ENCODE results near the gene AK5.
A peak's percentile ranks its signal among the peaks of the same experiment; 100 is the strongest.

Gene AK5

DNA sequence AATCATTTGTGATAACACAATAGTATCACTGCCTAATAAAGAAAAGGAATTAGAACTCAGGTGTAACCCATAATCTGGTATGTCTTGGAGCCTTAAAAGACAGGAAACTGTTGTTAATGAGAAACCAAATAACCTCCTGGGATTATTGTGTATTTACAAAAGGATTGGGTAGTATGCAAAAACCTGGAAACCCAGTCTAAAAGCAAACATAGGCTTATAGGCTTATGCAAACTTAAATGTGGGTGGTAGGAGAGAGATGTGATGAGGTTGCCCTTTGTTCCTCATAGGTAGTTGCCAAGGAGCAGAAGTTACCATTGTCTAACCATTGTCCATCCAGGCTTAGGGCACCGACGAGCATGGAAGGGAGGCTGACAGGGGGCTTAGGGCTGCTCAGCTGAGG, 165.8 kb downstream of the AK5 start:
- no peak for DNase-seq (ENCODE audit: low spot score)

DNA sequence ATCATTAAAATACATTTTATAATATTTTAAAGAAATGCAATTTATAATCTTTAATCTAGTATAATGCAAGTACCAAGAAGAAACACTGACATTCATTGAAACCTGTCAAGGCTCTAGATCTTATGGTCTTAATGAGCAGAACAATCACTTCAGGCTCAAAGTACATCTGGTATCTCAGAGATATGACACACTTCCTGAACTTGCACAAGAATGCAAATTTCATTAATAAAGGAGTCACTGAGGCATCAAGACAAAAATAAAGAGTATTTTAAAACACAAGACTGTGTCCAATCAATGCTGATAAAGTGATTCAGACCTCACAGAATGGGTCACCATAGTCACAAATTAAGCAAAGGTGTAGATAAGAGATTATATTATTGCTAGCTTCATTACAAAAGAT, 178.1 kb downstream of the AK5 start:
- peak; percentile 44 for DNase-seq (ENCODE audit: low spot score)

DNA sequence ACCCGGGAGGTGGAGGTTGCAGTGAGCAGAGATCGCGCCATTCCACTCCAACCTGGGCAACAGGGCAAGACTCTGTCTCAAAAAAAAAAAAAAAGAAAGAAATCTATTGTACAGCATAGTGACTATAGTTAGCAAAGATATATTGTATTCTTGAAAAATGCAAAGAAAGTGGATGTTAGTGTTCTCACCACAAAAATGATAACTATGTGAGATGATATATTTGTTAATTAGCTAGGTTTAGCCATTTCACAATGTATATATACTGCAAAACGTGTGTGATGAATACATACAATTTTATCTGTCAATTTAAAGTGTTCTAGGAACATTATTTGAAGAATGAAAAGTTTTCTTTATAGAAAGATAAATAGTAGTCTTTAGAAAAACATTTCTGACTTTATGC, 179.9 kb downstream of the AK5 start:
- DNase-seq (ENCODE audit: low spot score): no peak

DNA sequence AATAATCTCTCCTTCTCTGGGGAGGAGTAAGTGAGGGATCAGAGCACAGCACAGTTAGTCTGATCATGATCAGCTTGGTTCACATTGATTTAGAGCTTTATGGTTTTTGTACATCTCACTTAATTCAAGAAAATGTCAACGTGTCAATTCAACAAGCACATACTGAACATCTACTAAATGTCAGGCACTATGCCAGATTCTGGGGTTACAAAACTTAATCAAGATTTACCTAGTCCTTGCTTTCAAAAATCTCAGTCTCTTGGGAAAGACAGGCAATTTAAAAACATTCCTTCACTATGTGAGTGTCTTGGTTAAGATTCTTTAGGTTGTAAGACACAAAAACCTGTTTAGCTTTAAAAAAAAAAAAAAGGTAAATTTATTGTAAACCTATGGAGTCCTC, 181.4 kb downstream of the AK5 start:
- DNase-seq (ENCODE audit: low spot score): no peak

DNA sequence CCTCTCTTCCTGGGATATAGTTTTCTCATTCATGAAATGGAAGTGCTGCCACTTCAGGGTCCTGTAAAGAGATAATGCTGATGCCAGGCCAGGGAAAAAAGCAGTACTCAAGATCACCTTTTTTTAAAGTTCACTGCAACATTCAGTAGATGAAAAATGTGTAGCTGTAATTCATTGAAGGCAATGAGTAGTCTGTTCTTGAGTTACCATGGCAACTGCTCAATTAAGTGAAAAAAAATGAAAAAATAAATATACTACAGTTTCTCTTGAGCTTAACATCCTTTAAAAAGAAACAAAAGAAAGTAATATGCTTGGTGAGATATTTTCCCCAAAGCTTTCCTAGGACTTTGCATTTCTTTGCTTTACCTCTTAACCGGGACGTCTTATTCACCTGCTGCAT, 183.3 kb downstream of the AK5 start:
- DNase-seq (ENCODE audit: low spot score): no peak

DNA sequence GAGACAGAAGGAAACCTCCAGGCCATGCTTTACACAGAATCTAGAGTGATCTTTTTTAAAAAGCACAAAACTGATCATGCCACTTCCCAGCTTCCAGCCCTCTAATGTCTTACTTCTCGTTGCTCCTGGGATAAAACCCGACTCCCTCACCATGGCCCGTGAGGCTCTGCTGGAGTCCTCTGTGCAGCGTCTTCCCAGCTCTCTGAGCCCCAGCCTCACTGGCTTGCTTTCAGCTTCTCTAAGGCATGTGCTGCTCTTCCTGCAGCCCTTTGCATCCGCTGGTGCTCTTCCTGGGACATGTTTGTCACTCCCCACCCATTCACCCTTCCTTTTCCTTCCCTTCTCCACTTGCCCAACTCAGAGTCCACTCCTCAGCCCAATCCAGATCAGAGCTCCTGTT, 184.1 kb downstream of the AK5 start:
- no peak for DNase-seq (ENCODE audit: low spot score)

- DNase-seq (ENCODE audit: low spot score): no peak
Observed at GRCh38 chr1:77467021-77467595, 185.3 kb downstream of the AK5 start.

DNA sequence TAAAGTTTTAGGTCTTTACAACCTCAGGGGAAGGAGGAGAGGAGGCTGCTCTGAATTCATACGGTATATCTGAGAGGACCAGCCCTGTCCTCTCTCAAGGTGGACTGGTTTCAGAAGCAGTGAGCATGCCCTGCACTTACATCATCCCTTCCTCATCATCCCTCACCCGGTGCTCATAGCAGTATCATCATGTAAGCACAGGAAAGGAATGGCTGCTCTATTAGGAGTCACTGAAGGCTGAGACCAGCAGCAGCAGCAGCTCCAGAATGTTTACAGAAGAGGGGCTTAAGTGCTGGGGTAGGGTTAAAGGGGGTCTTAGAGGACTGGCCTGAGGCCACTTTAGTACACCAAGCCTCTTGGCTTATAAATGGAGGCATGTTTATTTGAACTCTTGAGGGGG, 185.9 kb downstream of the AK5 start:
- DNase-seq (ENCODE audit: low spot score): no peak

DNA sequence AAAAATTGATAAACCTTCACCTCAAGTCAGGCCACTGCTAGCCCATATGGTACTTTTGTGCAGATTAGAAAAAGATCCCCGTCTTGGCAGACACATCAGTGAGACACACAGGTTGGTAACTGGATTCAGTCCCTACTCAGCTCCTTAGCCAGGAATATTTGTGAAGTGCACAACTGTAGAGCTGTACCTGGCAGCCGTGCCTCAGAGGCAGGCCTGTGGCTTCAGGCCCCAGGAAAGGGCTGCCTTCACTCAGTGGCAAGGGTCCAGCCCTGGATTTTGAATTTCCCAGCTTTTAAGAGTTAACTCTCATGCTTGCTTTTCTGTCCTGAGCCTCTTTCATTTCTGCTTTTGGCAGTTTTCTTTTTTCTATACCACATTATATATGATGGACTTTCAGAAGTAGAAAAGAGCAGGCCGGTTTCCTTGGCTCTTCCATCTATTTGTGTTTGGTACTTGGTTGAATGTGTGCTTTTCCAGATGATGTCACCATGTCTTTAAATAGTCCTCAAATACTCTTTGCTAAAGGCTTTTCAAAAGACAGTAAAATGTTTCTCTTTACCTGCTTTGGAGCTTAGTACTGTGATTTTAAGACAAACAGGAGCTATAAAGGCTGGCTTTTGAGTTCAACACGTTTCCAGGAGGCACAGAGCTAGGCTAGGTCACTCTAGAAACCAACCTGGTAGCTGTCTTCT, 186.6 kb downstream of the AK5 start:
- DNase-seq (ENCODE audit: low spot score): no peak

DNA sequence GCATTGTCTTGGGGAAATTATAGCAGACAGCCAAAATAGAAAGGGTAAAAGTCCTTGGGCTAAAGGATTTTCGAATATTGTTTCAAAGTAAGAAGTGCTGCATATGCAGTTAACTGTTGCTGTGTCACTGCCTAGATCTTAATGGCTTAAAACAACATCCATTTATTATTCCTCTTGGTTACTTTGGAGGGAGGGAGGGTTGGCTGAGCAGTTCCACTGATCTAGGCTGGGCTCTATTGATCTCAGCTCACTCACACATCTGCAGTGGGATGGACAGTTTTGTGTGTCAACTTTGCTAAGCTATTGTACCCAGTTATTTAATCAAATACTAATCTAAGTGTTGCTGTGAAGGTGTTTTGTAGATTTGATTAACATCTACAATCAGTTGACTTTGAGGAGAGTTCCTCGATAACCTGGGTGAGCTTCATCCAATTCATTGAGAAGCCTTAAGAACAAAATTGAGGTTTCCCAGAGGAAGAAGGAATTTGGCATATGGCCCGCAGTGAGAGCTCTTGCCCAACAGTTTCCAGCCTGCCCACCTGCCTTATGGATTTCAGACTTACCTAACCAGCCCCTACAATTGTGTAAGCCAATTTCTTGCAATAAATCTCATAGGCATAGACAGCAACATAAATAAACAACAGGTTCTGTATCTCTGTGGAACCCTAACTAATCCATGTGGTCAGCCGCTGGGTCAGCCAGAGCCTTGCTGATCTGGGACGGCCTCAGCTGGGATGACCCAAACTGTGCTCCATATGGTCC, 187.3 kb downstream of the AK5 start:
- DNase-seq (ENCODE audit: low spot score): no peak

DNA sequence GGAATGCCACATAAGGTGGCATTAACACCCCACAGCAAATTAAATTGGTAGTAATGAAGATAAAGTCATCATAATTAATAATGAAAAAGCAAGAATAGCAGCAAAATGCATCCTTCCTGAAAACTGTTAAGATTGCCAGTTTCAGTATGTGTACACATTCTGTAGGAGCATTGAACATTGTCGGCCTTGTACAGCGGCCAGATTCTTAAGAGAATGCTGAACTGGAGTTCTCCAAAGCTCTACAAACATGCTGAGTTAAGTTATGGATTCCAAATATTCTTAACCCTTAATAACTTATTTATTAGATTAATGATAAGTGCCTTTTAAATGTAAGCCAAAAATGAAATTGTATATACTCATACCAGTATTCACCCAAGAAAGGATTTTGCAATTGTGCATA, 189.9 kb downstream of the AK5 start:
- no peak for DNase-seq (ENCODE audit: low spot score)

DNA sequence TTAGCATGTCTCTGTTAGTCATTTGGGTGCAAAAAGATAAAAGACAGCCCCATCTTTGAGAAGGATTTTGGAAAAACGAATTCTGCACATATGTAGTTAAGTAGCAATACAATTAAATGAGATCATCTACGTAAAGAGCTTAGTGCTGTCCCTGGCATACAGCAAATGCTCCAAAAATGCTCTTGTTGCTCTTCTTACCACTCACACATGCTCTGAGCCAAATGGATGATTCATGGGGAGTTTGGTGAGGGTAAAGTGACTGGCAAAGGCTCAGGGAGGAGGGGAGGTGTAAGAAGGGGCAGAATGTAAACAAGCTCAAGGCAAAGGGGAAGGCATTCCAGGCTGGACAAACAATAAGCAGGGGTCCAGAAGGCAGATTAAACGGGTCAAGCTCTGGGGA, 191.9 kb downstream of the AK5 start:
- no peak for DNase-seq (ENCODE audit: low spot score)

DNA sequence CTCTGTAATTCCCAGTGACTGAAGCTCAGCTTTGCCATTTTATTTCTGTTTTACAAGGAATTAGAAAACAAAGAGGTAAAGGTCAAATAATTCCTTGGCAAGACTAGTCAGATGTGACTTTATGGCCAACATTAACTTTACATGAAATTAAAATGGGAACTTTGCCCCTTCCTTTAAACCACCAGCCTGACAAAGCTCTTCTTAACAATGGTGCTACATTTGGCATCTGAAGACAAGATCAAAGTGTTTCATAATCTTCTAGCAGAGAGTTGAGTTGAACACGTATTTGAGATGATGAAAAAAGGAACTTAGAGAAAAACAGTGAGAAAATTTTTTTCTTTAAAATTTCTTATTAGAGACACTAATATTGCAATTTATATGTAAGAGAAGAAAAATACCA, 193.8 kb downstream of the AK5 start:
- DNase-seq (ENCODE audit: low spot score): no peak

DNA sequence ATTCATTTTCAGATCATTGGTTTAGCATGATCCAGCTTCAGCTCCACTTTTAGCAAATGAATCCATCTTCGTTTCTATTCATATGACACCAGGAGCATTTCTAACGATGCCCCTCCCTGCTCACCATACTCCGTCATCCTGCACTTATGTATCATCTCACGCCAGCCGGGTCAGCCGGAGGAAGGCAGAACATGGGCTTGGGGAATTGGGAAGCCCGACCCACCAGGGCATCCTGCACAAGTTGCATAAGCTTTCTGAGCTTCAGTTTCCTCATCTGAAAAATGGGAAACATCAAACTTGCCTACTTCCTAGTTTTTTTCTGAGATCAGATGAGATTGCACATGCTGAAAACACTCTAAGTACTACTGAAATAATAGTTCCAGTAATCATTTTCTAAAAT, 194.7 kb downstream of the AK5 start:
- no peak for DNase-seq (ENCODE audit: low spot score)

DNA sequence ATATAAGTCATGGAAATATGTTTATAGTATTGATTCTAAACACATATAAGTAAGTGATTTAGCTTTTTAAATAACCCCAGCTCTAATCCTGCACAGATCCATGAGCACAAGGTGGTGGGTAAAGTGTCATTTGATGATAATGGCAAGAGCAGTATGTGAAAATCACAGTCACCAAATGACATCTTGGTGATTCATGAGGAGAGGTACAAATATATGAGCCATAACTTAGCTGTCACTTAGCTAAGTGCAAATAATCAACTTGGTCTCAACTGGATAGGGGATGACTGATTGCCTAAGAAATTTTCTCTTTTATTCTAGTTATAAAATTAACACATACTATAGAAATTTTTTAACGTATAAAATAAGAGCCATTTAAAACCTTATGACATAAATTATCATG, 202.5 kb downstream of the AK5 start:
- DNase-seq (ENCODE audit: low spot score): no peak

DNA sequence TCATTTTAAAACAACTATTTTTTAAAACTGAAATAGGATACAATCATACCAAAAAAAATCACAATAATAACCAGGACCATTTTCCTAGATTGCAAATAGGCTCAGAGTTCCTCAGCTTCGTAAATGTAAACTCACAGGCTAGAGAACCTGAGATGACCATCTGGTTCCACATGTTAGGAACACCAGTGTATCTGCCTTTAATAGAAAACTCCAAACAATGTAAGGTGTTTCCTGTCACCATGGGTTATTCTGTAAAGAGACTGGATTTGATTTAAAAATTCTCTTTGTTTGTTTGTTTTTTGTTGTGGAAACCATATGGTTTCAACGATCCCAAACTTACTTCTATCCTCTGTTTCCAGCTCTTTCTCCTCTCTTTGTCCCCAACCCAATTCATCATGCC, 203.1 kb downstream of the AK5 start:
- DNase-seq (ENCODE audit: low spot score): no peak

DNA sequence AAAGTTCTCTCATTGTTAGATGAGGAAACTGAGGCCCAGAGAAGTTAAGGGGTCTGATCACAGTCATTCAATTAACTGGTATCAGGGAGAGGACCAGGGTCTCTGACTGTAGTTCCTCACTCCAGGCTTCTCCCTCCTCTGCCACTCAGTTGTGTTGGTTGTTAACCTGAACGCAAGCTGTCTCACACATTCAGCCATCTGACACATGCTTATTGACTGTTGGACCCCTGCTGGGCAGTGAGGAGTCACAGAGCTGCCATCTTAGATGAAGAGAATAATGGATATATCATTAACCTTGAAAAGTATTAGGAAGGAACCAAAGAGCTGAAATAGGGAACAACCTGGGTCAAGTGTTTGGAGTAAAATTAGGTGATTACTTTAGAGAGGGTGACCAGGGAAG, 205.8 kb downstream of the AK5 start:
- DNase-seq (ENCODE audit: low spot score): no peak

- no peak for DNase-seq (ENCODE audit: low spot score)
Observed at GRCh38 chr1:77489910-77490309, 208.1 kb downstream of the AK5 start.

DNA sequence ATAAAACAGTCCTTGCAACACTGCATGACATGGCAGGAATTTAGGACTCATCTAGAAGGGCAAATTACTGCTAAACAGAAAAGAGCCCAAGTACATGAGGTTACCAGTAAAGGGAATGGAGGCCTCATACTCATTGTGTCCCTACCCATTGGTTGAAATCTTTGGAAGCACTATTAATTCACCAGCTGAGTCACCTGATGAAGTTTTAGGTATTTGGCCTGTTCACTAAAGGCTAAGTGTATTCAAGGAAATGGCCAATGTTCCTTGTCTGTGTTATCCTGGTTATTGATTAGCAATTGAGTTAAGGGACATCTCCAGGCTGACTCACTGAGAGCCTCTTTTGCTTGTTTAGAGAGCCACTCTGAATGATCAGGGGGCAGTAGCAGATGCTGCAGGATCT, 212.2 kb downstream of the AK5 start:
- no peak for DNase-seq (ENCODE audit: low spot score)

DNA sequence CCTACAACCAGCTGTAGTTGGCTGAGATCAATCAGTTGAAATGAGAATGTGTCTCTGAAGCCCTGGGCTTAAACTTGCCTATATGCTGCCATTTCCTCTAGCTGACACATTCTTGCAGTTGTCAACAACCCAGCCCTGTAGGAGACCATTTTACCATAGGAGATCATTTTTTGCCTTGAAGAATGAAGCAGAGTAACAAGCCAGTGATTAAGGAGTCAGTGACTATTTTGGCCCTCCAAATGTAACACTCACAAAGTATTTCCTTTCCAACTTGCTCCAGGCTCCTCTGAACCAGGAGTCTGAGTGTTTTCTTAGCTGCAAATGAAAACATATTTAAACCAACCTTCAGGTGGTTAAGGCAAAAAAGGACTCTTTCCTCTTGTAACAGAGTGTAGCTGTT, 217.1 kb downstream of the AK5 start:
- no peak for DNase-seq (ENCODE audit: low spot score)

DNA sequence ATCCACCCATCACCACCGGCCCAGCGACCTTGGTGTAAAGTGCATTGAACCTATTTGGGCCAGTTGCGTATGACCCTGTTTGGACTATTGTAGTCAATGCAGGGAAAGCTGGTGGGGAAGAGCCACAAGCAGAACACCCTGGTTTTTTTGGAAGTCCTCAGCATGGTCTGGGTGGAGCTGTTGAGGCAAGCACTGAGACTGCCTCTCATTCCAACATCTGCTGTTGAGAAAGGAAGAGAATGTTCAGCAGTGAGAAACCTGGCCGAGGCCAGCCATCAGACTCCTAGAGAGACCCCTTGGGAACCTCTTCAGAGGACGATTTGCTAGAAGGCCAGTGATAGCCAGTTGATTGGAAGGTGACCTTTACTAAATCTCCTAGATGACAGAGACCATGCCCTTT, 217.6 kb downstream of the AK5 start:
- no peak for DNase-seq (ENCODE audit: low spot score)

GRCh38 chr1:77504986-77505385, 223.2 kb downstream of the AK5 start:
- no peak for DNase-seq (ENCODE audit: low spot score)

- DNase-seq (ENCODE audit: low spot score): no peak
Observed at GRCh38 chr1:77506771-77507170, 225.0 kb downstream of the AK5 start.

GRCh38 chr1:77509051-77509492, 227.3 kb downstream of the AK5 start:
- DNase-seq (ENCODE audit: low spot score): no peak
